ENCODE measurements around the gene ANXA8L1.
"Not testable (repeated sequence)": the region's sequence is repeated elsewhere in the genome, so short reads cannot be mapped to it uniquely, and the experiment has no call there.

The ANXA8L1 gene

GRCh38 chr10:46419570-46420379 lies 44.2 kb downstream of the ANXA8L1 start:
- in situ Hi-C loops (cut with MboI; ENCODE audit: low sequenced_read_pairs); H3K27me3 ChIP-seq (ENCODE audit: low read depth); H3K4me3 ChIP-seq; H3K9me3 ChIP-seq; H3K4me1 ChIP-seq; DNase-seq (ENCODE audit: low spot score in 2 of 2); H3K36me3 ChIP-seq (replicated peaks): not testable (repeated sequence)

- H3K27me3 ChIP-seq (ENCODE audit: low read depth); H3K4me3 ChIP-seq; H3K36me3 ChIP-seq (replicated peaks); in situ Hi-C loops (cut with MboI; ENCODE audit: low sequenced_read_pairs); H3K9me3 ChIP-seq; DNase-seq (ENCODE audit: low spot score in 2 of 2); H3K4me1 ChIP-seq: not testable (repeated sequence)
These were observed 48.0 kb downstream of the ANXA8L1 start for GRCh38 chr10:46423550-46423949.

DNA sequence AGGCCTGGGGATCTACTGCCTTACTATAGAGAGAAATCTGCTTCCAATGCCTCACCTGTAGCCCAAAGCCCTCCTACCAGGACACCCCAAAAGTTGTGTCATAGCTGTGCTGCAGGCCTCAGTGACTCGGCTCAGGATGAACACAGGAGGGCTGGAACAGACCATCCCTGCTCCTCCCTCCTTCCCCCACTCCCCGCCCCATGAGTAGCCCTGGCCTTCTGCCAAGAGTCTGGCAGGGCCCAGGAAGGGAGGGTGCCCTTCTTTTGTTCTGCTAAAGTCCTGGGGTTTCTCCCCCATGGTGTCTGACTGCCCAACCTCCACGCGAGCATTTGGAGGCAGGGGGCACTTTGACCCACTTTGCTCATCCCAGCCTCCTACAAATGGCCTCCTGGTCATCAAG lies 65.4 kb downstream of the ANXA8L1 start:
- H3K9me3 ChIP-seq; H3K4me1 ChIP-seq; H3K4me3 ChIP-seq; H3K27me3 ChIP-seq (ENCODE audit: low read depth); in situ Hi-C loops (cut with MboI; ENCODE audit: low sequenced_read_pairs); H3K36me3 ChIP-seq (replicated peaks): not testable (repeated sequence)
- DNase-seq (ENCODE audit: low spot score in 2 of 2) = peak in 1 of 2 experiments; percentile 10
